COLO668 (cell line): ENCODE measurements around the gene DPP6.
A peak's percentile ranks its signal among the peaks of the same experiment; 100 is the strongest.

Experiments used
- DNase-seq: peaks from one replicate; lab custom pipeline; 2025; ENCODE audit not compliant: unreplicated experiment; lab: John Stamatoyannopoulos, UW

Gene DPP6

DNA sequence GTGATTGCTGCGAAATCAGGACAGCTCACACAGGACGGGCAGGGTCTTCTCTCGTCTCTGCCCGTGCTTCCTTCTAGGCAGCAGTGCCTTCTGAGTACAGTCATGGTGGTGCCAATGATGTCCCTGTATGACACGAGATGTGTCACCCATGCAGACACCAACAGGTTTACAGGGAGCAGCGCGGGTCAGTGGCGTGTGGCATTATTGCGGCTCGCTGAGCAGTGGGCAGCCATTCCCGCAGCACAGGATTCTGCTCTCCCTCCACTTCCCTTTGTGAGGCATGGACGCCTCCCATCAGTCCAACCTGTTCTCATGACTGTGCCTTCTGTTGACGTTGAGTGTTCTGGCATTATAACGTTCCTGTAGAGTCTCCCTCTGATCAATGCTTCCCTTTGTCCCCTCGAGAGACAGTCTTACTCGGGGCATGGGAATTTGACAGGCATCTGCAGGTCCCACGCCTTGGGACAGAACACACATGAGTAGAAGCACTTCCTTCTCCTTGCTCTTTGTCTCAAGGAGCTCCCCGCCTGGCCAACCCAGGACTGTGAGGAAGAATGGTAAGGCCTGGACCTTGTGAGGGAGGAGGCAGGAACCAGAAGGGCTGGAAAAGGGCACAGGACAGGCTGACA, 731.2 kb downstream of the DPP6 start:
- no peak for DNase-seq

DNA sequence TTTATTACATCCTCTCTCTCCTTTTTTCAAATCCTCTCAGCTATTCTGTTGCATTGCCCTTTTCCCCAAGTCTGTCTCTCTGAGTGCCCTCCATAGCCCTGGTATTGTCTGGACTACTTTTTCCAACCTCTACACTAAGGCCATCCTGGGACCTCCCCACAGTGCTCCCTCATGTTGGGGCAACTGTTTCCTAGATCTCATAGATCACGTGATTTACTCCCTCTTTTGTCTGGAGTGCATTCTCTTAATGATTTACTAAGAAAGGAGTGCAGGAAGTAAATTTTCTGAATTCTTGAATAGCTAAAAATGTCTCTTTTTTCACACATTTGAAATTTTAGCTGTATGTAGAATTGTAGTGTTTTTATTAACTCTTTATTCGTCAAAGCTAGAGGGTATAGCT, 733.7 kb downstream of the DPP6 start:
- no peak for DNase-seq

DNA sequence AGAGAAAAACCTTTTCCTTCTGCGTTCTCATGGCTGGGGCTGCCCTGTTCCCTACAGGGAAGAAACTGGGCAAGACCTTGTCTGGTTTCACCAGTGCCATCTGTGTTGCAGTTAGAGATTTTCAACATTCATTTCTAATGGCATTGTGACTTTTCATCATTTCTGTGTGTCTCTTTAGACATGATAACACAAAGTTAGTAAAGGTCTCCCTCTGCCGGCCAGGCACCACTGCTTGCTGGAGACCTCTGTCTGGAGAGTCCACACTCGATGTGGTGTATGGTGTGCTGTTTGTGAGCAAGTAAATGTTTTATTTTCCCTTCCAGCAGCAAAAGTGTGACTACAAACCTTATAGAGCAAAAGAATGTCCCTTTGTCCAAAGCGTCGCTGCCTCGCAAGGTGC, 737.2 kb downstream of the DPP6 start:
- DNase-seq: no peak

DNA sequence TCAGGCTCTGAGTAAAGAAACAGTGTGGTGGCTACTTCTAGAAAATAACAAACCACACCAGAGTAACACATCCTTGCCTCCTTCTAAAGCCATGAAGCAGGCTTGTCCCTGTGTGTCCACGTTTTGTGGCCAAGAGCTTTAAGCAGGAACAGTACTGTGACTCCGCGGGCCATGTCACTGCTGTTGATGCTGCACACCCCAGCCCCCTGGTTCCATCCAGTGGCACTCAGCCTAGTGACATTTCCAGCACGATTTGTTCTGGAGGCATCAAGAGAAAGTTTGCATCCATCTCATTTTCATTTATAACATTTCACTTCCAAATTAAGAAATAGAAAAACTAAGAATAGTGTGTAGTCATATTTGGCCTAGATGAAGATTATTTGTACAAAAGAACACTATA, 739.4 kb downstream of the DPP6 start:
- DNase-seq: no peak

DNA sequence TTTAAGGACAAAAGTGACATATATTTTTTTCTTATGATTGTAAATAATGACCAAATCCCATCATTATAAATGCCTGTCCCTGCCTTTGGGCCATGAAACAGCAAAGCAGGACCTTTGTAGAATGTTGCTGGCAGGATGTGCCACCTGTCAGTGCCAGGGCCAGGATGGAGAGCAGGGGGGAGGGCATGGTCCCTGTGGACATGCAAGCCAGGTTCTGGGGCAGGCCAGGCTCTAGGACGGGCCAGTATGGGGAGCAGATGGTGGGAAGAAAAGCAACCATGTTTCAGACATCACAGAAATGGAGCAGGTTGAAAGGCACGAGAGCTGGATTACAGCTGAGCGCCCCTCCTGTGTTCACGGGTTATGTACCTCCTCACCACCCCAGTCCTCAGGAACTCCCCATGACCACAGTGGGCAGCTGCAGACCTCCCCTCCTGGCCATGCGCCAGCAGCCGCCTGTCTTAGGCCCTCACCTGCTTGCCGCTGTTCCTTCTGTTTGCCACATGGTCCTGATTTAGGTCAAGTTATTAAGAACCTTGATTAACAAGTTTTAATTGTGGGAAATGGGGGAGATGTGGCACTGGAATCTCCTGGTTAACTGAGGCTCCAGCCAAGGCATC, 740.3 kb downstream of the DPP6 start:
- no peak for DNase-seq

DNA sequence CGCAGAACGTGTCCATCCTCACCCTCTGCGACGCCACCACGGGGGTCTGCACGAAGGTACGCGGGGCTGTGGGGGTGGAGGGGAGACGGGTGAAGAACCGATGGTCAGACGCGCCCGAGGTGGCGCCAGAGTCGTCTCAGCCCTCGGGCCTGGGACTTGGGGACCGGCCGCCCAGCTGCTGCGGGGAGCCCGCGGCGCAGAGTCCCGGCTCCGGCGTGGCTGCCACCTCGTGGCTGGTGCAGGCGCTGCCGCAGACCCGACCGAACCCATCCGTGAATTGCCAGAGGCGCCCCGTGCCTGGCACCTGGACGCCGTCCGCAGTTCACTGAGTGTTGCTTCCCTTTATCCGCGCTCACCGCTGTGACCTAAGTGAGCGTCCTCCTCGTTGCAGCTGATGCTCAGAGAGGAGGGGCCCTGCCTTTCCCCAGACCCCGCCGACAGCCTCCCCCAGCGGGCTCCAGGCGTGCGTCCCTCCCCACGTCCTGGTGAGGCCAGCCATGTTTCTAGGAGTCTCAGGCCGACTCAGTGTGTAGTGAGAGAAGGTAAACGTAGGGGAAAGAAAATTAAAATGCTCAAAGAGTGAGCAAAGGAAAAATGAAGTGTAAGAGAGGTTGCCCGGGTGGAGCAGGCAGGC, 742.1 kb downstream of the DPP6 start:
- peak; percentile 8 for DNase-seq

DNA sequence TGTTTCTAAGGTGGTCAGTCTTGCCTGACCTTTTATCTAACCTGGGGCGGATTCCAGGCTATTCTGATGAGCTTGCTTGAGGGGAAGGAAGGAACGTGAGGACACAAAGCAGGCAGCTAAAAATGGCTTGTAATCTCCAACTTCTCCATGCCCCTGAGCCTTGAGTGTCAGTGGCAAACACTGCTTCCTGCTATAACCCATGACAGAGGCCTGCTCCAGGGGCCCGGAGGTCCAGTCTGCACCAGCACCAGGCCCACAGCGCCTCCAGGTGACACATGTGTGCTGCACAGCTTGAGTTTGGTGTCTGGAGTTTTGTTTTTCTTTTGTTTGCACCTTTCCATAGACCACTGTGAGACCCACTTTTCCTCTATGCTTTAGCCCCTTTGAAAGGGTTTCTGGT, 742.8 kb downstream of the DPP6 start:
- DNase-seq: peak; percentile 1

DNA sequence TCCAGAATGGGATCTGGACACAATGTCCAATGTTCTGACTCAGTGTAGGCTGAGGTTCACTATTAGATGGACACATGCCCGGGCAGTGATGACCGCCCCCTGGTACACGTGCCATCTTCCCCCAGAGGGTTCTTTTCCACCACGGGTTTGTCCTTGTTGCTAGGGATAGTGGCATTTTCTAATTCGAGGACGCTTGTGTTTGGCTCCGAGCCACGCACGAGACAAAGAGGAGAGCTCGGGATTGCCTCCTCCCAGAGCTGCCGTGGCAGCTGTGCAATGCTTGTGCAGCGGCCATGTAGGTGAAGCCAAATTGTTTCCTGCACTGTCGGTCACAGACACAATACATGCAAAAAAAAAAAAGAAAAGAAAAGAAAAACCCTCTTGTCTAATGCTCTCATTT, 743.2 kb downstream of the DPP6 start:
- peak; percentile 9 for DNase-seq

DNA sequence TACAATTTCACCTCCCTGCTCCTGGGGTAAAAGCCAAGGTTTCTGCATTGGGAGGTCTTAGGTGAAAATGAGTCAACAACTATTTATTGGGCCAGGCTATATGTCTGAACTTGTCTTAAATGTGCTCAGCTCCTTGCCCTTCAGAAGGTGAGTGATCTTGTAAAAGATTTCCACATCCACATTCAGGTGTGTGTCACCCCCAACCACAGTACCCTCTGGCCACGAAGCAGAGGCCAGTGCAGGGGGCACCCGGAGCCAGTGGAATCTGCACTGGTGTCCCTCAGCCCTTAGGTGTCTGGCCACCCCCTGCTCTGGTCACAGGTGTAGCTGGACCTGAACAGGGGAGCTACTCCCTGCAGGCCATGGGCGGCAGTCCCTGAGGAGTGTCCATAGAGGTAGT, 752.3 kb downstream of the DPP6 start:
- no peak for DNase-seq

DNA sequence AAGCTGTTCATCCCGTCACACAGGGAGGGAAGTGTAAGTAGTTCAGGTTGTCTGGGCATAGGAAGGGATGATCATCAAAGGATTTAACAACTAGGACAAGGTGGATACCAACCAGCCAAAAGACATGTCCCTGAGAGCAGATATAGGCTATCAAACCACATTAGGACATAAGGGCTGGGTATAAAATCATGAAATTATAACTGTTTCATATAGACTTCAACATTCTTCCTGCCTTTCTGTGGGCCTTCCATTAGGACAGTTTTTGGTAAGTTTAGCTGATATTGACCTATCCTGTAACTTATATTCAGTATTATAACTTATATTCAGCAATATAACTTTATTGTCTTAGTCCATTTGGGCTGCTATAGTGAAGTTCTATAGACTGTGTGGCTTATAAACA, 759.8 kb downstream of the DPP6 start:
- no peak for DNase-seq

DNA sequence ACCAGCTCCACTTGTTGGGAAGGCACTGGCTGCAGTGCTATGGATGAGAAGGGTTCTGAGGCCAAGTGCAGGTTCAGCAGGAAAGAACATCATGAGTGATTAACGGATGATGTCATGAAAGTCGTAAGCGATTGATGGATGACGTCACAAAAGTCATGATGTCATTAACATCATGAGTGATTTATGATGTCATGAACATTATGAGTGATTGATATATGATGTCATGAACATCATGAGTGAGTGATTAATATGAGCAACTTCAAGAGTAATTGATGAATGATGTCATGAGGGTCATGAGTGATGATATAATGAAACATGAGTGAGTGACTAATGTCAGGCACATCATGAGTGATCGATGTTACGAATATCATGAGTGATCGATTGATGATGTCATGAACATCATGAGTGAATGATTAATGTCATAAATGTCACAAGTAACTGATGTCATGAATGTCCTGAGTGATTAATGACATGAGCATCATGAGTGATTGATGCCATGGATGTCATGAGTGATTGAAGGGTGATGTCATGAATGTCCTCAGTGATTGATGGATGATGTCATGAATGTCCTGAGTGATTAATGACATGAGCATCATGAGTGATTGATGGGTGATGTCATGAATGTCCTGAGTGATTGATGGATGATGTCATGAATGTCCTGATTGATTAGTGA, 765.2 kb downstream of the DPP6 start:
- DNase-seq: no peak

DNA sequence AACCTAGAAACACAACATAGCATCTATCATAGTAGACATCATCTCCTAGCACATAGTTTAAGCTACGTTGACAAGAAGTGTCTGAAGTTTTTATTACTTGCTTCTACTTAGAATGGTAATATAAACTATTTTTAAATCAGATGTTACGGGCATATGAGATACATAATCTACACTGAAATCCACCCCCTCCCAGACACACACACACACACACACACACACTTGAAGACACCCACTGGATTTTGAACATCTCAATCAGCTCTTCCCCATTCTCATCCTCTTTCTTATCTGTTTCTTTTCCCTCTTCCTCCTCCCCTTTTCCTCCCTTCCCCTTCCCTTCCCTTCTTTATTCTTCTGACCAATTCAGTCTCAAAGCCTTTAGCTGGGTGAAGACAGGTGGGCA, 774.8 kb downstream of the DPP6 start:
- DNase-seq: no peak

DNA sequence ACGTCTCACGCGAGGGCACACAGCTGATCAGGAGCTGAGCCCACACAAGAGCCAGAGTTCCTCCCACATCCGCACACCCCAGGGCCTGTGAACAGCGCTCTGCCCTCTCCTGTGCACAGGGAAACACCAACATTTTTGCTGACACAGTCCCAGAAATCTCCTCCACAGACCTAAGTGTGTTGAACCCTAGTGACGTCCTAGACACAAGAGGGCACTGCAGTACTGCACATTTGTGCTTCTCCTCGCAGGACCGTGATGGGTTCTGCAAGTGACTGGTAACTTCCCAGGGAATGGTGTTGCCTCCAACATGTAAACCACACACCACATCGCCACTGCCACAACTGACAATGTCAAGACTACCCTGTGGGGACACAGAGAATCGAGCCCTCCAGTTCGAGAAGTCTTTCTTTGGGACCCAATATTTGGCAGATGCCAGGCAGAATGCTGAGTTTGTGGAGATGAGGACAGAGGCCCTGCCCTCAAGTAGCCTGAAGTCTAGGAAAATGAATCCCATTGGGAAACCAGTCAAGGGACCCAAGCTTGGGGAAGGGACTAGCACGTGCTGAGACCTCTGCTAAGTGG, 780.5 kb downstream of the DPP6 start:
- peak; percentile 7 for DNase-seq

DNA sequence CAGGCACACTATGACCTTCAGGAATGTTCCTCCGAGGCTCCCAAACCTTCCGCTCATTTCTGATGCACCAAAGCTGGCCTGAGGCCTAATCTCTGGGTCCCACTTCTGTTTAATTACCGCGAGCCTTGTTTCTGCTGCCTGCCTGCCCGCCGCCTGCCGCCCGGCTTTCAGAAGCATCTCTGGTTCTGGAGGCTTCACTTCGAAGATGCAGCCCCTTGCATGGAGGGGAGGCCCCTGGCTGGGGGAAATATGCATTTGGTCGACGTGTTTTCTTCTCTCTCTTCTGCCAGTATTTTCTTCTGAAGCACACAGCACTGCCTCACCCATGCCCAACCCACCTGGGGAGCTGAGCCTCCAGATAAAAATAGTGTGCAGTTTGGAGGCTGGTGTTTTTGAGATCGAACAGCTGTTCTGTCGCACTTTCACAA, 783.8 kb downstream of the DPP6 start:
- DNase-seq: no peak

DNA sequence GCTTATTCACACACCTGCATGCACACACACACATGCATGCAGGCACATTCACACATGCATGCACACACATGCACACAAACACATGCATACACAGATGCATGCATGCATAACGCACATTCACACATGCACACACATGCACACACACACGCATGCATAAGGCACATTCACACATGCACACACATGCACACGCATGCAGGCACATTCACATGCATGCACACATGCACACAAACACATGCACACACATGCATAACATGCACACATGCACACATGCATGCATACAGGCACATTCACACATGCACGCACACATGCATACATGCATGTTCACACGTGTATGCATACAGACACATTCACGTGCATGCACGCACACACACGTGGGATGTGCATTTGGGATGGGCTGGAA, 784.9 kb downstream of the DPP6 start:
- DNase-seq: no peak

DNA sequence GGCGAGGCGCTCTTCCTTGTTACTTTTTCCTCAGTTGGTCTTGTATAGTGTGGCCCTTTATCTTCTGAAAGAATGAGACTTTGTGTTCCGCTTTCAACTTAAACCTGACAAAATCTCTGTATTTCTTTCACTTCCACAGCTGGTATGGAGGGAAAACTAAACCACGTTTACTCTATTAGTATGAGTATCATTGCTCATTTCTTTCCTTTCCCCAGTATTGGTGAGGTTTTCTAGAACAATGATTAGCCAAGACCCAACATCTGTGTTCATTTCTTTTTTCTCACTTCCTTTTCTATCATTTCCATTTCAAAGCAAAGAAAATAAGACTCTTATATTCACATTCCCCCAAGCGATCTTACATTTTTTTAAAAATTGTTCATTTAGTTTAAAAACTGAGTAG, 785.4 kb downstream of the DPP6 start:
- DNase-seq: no peak

DNA sequence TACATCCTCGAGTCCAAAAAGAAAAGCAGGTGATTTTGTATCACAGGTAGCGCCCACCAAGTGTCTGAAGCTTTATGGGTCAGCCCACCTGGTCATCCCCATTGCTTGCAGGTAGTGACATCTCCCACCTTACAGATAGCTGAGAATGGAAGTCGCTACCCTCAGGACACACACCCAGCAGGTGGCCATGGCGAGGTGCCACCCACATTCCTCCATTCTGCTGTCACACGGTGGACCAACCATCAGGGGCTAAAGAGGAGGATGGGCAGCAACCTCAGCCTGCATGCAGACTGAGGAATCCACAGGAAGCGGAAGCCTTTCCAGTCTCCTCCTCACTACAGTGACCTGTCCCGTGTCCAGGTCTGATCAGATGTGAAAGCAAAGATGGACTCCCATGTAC, 787.9 kb downstream of the DPP6 start:
- DNase-seq: no peak

DNA sequence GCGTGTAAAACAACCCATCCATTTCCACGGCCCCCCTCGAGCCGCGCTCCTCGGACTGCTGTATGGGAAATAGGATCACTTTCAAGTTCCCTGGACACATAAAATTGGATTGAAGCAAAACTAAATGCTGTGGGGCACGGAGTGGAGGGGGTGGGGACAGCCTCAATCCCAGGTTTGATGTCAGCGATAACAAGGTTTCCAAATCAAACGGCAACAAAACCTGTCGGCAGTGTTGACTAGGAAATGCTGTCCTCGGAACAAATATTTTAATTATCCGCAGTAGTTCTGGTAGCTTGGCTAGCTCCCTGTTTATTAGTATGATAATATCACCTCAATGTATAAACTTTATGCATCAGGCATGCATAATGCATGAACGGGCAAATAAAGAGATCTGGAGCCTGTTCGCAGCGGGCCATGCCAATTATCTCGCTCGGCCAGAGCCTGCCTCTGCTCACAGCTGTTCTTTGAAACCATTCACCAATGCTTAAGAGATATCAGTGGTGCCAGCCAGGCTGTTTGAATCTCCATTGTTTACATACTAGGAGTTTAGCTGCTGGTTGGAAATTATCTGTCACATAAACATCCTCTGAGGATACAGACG, 789.6 kb downstream of the DPP6 start:
- DNase-seq: no peak

DNA sequence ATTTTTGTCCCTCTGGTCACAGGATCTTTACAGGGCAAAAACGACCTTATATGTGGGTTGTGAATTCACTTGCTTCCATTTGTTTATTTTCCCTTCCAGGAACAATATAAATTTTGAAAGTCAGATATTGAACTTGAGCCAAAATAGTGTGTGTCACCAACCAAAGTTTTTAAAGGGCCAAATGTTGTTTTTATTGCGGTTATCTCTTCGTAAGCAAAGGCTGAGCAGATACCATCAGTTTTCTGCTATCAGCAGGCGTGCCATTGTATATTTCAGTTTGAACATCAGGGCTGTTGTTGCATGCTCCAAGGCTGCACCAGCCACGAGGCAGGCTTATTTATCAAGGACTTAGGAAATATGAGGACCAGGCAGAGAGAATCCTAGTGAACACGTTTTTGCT, 790.4 kb downstream of the DPP6 start:
- no peak for DNase-seq

DNA sequence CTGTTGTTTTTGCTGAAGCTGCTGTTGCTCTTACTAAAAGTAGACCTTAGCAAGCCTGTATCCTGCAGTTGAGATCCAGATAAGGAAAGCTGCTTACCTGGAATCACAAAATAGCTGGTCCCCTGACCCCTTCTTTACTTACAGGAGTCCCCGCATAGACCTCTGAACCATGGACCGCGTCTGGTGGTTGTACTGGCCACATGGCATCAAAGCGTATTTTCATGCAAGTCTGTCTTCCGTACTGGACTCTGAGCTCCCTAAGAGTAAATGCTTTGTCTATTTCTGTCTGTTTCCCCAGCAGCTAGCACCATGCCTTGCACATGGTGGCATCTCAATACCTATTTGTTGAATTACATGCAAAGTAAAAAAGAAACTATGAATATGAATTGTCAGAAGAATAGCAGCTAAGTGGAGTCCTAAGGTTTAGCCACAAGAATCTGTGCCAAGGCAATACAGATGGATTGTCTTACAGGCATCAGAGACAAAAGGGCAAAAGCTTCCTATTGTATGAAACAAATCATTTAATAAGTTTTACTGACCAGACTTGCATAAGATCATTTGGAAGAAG, 791.6 kb downstream of the DPP6 start:
- no peak for DNase-seq

DNA sequence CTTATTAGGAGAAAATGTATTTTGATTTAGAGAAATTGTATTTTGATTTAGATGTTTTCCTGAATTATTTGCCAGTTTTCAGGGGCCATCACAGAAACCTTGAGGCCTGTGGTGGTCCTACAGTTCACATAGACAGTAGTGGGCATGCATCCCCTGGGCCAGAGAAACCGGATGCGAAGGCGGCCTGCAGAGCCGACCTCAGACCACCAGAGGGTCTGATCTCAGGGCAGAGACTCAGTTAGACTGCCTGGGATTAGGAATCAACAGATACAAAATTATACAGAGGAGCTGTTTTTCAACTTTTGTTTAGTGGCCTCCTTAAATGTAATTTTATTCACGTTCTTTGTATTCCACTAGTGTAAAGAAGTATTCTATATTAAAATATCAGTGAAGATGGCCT, 792.3 kb downstream of the DPP6 start:
- no peak for DNase-seq
